SK-N-SH (cell line): ENCODE measurements around the gene TEX13C. TPM values are rescaled to one million over a fixed set of nuclear protein-coding genes. Genes with fewer than 3 reads are reported as not detected.

Experiments used
- CTCF ChIA-PET: fragments of 300-600, 350-600 bp; formaldehyde crosslinking; extraction: SDS; loops from one replicate; lab custom pipeline; 2021; lab: Yijun Ruan, JAX
- POLR2A ChIA-PET: fragments of 350-600 bp; sonication (Branson Sonifier 250); formaldehyde crosslinking; extraction: SDS; loops from one replicate; lab custom pipeline; 2020; ENCODE audit warnings: antibody characterized with exemption, inconsistent platforms; lab: Yijun Ruan, JAX
- DNase-seq: peaks from one replicate; pipeline ENCODE4 v3.0.0; 2012
- H2AFZ ChIP-seq: fragments of 200-600 bp; sonication (generic); 2 replicates; pipeline ENCODE4 v1.8.1; 2016; ENCODE audit warnings: antibody characterized with exemption, mild to moderate bottlenecking, low read depth
- H3F3A ChIP-seq: fragments of 200-600 bp; sonication (generic); replicated peaks from 2 replicates; pipeline ENCODE3; 2016; ENCODE audit warnings: antibody characterized with exemption, mild to moderate bottlenecking; ENCODE audit not compliant: insufficient read depth
- H3K27ac ChIP-seq, 2 experiments: fragments of 200-500 bp in 1 of 2; fragments of 200-600 bp in 1 of 2; sonication (Bioruptor generic) in 1 of 2; sonication (generic), shearing (Covaris generic) in 1 of 2; 2 replicates each; pipeline versions ENCODE4 v1.5.1 to v1.6.1; 2014 to 2016; ENCODE audit warnings: low read depth in 2 of 2, inconsistent platforms in 1 of 2, low read length in 1 of 2, mild to moderate bottlenecking in 1 of 2, mixed read lengths in 1 of 2
- H3K27me3 ChIP-seq: fragments of 200-600 bp; sonication (generic), shearing (Covaris generic); 2 replicates; pipeline ENCODE4 v1.6.1; 2016; ENCODE audit warnings: mixed run types; ENCODE audit not compliant: insufficient read depth
- H3K36me3 ChIP-seq, 2 experiments: fragments of 200-500 bp in 1 of 2; fragments of 200-600 bp in 1 of 2; sonication (Bioruptor generic) in 1 of 2; sonication (generic) in 1 of 2; replicated peaks in 1 of 2; 2 replicates each; pipeline versions ENCODE3 to v1.5.1; 2014 to 2016; ENCODE audit warnings: low read length in 1 of 2, mild to moderate bottlenecking in 1 of 2; ENCODE audit not compliant: insufficient read depth in 2 of 2, control insufficient read depth in 1 of 2
- H3K4me1 ChIP-seq, 2 experiments: fragments of 200-500 bp in 1 of 2; fragments of 200-600 bp in 1 of 2; sonication (Bioruptor generic) in 1 of 2; sonication (generic), shearing (Covaris generic) in 1 of 2; 2 replicates each; pipeline versions ENCODE4 v1.5.1 to v1.6.1; 2014 to 2016; ENCODE audit warnings: low read depth in 1 of 2, low read length in 1 of 2, mixed run types in 1 of 2; ENCODE audit not compliant: insufficient read depth in 2 of 2, control insufficient read depth in 1 of 2
- H3K4me2 ChIP-seq: fragments of 200-600 bp; sonication (generic), shearing (Covaris generic); 2 replicates; pipeline ENCODE4 v1.6.1; 2017; ENCODE audit warnings: mixed run types
- H3K4me3 ChIP-seq, 2 experiments: fragments of 200-500 bp in 1 of 2; fragments of 200-600 bp in 1 of 2; sonication (Bioruptor generic) in 1 of 2; sonication (generic), shearing (Covaris generic) in 1 of 2; 2 replicates each; pipeline versions ENCODE4 v1.5.1 to v1.8.1; 2014 to 2016; ENCODE audit warnings: low read depth in 2 of 2, inconsistent platforms in 1 of 2, low read length in 1 of 2, mild to moderate bottlenecking in 1 of 2, mixed read lengths in 1 of 2, moderate library complexity in 1 of 2
- H3K79me2 ChIP-seq: fragments of 200-600 bp; sonication (generic); 2 replicates; pipeline ENCODE4 v1.8.1; 2017; ENCODE audit warnings: mild to moderate bottlenecking; ENCODE audit not compliant: insufficient read depth
- H3K9ac ChIP-seq: fragments of 200-600 bp; sonication (generic); 2 replicates; pipeline ENCODE4 v1.6.1; 2017; ENCODE audit warnings: mixed run types
- H3K9me2 ChIP-seq: fragments of 200-600 bp; sonication (generic); 2 replicates; pipeline ENCODE4 v1.6.1; 2017; ENCODE audit warnings: mixed run types
- H3K9me3 ChIP-seq: fragments of 200-600 bp; sonication (generic); 2 replicates; pipeline ENCODE4 v1.6.1; 2017; ENCODE audit warnings: mixed run types, mild to moderate bottlenecking, moderate library complexity
- H4K20me1 ChIP-seq: fragments of 200-600 bp; sonication (generic); 2 replicates; pipeline ENCODE4 v1.6.1; 2017; ENCODE audit warnings: mild to moderate bottlenecking, mixed run types; ENCODE audit not compliant: insufficient read depth
- FOSL2 ChIP-seq: IDR thresholded peaks from 2 replicates; pipeline ENCODE4 v1.4.0; 2012; ENCODE audit warnings: low read depth, mild to moderate bottlenecking, moderate library complexity, borderline replicate concordance
- GATA2 ChIP-seq: sonication (generic); formaldehyde crosslinking; IDR thresholded peaks from 2 replicates; pipeline ENCODE4 v1.5.0; 2020; ENCODE audit warnings: mild to moderate bottlenecking, missing genetic modification reagents
- IRF3 ChIP-seq: fragments of 150-350 bp; IDR thresholded peaks from 2 replicates; pipeline ENCODE4 v1.6.1; 2016; ENCODE audit warnings: mild to moderate bottlenecking, low read depth, low read length
- MEF2A ChIP-seq: IDR thresholded peaks from 2 replicates; pipeline ENCODE4 v1.4.0; 2012; ENCODE audit warnings: low read depth, borderline replicate concordance
- POLR2AphosphoS5 ChIP-seq: IDR thresholded peaks from 2 replicates; pipeline ENCODE4 v1.6.1; 2012; ENCODE audit warnings: low read depth, low read length
- RCOR1 ChIP-seq: fragments of 150-350 bp; IDR thresholded peaks from 2 replicates; pipeline ENCODE4 v1.6.1; 2017; ENCODE audit warnings: antibody characterized with exemption, low read length
- SIN3A ChIP-seq: IDR thresholded peaks from 2 replicates; pipeline ENCODE4 v1.6.1; 2012; ENCODE audit warnings: low read depth, mild to moderate bottlenecking, low read length, moderate library complexity, borderline replicate concordance
- SMC3 ChIP-seq: IDR thresholded peaks from 2 replicates; pipeline ENCODE4 v1.6.1; 2012; ENCODE audit warnings: low read depth, low read length, improper control_type of control experiment
- TCF12 ChIP-seq: IDR thresholded peaks from 2 replicates; pipeline ENCODE4 v1.4.0; 2012
- USF2 ChIP-seq: fragments of 150-350 bp; IDR thresholded peaks from 2 replicates; pipeline ENCODE4 v1.6.1; 2017; ENCODE audit warnings: antibody characterized with exemption, low read length, low read depth, borderline replicate concordance
- WGBS: methylation state at CpG from one replicate; pipeline ENCODE4 v1.1.6; 2017; ENCODE audit warnings: low lambda C conversion rate; 5-methylcytosine and 5-hydroxymethylcytosine counted together
- polyA plus RNA-seq, 3 experiments: library from polyadenylated mRNA; depleted of rRNA; stranded (reverse); fragments of >200 nt; gene quantifications; 2 replicates each; pipeline ENCODE4 v1.2.3, GENCODE V29; 2012
- TF ChIP-seq, protein P1 (sequence below): IDR thresholded peaks from 2 replicates; pipeline ENCODE4 v1.4.0; 2012; ENCODE audit warnings: low read depth, borderline replicate concordance
- TF ChIP-seq, protein P2 (sequence below): IDR thresholded peaks from 2 replicates; pipeline ENCODE4; 2012

Gene TEX13C
- polyA plus RNA-seq (2012; rRNA removed), result 0.13 and 0.16 TPM in 2 replicates
- polyA plus RNA-seq (2012; cell fraction: cytosol; rRNA removed), result 0.14 and 0.22 TPM in 2 replicates
- polyA plus RNA-seq (2012; cell fraction: nucleus; rRNA removed), result 0.18 TPM in 2 replicates

GRCh38 chrX:125319646-125320521, at the start of gene TEX13C:
Gene TEX13C, plus strand, starts transcription at chrX:125319871. Its CDS starts 249 bp downstream, at chrX:125320120.
- no peak within 1 kb of the TSS for H3K4me2 ChIP-seq
- no peaks in the 10 kb centered on the region for H3K9me3 ChIP-seq
- no peak within 1 kb of the TSS for H3K4me3 ChIP-seq
- no peaks in the 10 kb centered on the region for H3K9me2 ChIP-seq
- H4K20me1 ChIP-seq, result no peaks in the 10 kb centered on the region
- H3K36me3 ChIP-seq, result no peaks in the 10 kb centered on the region
- no peaks in the 10 kb centered on the region for H3F3A ChIP-seq
- ChIA-PET CTCF (interaction anchor here (0.6 kb wide), 1 partner anchor 9 kb away, joined by 3 read pairs; no protein-coding TSS in a partner anchor), POLR2A (no interaction called here)
- no peak for DNase-seq
- H3K79me2 ChIP-seq, result no peaks in the 10 kb centered on the region
- TF ChIP-seq, protein P1, sequence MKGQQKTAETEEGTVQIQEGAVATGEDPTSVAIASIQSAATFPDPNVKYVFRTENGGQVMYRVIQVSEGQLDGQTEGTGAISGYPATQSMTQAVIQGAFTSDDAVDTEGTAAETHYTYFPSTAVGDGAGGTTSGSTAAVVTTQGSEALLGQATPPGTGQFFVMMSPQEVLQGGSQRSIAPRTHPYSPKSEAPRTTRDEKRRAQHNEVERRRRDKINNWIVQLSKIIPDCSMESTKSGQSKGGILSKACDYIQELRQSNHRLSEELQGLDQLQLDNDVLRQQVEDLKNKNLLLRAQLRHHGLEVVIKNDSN, result no peak
- TF ChIP-seq USF2, result no peak
- no peak for TF ChIP-seq SMC3
- TF ChIP-seq POLR2AphosphoS5, result no peak
- TF ChIP-seq TCF12, result no peak
- TF ChIP-seq FOSL2, result no peak
- no peak for TF ChIP-seq SIN3A
- no peak for TF ChIP-seq RCOR1
- TF ChIP-seq GATA2 (CRISPR knock-in tag), result no peak
- TF ChIP-seq, protein P2, sequence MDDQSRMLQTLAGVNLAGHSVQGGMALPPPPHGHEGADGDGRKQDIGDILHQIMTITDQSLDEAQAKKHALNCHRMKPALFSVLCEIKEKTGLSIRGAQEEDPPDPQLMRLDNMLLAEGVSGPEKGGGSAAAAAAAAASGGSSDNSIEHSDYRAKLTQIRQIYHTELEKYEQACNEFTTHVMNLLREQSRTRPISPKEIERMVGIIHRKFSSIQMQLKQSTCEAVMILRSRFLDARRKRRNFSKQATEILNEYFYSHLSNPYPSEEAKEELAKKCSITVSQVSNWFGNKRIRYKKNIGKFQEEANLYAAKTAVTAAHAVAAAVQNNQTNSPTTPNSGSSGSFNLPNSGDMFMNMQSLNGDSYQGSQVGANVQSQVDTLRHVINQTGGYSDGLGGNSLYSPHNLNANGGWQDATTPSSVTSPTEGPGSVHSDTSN, result no peak
- no peak for TF ChIP-seq IRF3
- TF ChIP-seq MEF2A, result no peak
- WGBS, result 58% methylated on average over 29 of the region's 45 CpGs
- H3K27me3 ChIP-seq, result no peaks in the 10 kb centered on the region
- no peak within 1 kb of the TSS for H3K9ac ChIP-seq
- no peak within 1 kb of the TSS for H3K27ac ChIP-seq
- no peaks in the 10 kb centered on the region for H3K4me1 ChIP-seq
- H2AFZ ChIP-seq, result no peak within 1 kb of the TSS
